GM20000 (cell line): ENCODE data around the gene EHMT2.
"Not testable (repeated sequence)": the region's sequence is repeated elsewhere in the genome, so short reads cannot be mapped to it uniquely, and the experiment has no call there.

Experiments
- DNase-seq: peaks from one replicate; pipeline ENCODE4 v3.0.0; 2012; ENCODE audit warnings: low spot score
- CTCF ChIP-seq: IDR thresholded peaks from 2 replicates; pipeline ENCODE4 v1.5.1; 2012; ENCODE audit warnings: mild to moderate bottlenecking, control low read depth; ENCODE audit errors: extremely low read depth, missing control alignments

Gene EHMT2

DNA sequence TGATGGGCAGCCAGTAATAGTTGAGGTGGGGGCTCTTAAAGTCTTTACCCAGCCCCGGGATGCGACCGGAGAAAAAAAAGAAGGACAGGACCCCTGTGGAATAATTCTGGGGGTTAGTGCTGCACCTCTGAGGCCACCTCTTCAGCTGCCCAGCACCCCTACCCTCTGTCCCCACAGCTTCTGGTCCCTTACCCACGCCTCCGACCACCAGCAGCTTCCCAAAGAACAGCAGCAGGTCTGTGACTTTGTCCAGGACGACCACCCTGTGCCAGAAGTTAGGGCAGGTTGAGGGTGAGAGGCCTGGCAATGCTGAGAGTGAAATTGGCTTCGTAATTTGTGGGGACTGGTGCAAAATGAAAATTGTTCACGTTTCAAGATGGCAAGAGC lies 32.7 kb downstream of the EHMT2 start:
- DNase-seq: no peak
- no peak for TF ChIP-seq CTCF

DNA sequence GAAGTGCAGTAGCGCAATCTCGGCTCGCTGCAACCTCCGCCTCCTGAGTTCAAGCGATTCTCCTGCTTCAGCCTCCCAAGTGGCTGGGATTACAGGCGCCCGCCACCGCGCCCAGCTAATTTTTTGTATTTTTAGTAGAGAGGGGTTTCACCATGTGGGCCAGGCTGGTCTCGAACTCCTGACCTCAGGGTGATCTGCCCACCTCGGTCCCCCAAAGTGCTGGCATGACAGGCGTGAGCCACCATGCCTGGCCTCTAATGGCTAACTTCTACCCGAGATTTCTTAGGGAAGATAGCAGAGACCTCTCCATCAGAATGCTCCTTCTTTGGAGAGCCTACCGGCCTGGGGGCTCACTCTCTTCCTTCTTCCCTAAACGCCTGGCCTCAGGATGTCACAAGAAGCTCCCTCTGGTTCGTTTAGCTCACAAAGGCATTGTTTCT lies 33.4 kb downstream of the EHMT2 start:
- not testable (repeated sequence) for DNase-seq

- DNase-seq: peak; percentile 99
- no peak for TF ChIP-seq CTCF
These were observed 34.9 kb downstream of the EHMT2 start, which contains the start of gene NEU1 for GRCh38 chr6:31862344-31863235. Gene NEU1 (minus strand): TSS chr6:31862821. CDS start chr6:31862776, 45 bp downstream.

DNA sequence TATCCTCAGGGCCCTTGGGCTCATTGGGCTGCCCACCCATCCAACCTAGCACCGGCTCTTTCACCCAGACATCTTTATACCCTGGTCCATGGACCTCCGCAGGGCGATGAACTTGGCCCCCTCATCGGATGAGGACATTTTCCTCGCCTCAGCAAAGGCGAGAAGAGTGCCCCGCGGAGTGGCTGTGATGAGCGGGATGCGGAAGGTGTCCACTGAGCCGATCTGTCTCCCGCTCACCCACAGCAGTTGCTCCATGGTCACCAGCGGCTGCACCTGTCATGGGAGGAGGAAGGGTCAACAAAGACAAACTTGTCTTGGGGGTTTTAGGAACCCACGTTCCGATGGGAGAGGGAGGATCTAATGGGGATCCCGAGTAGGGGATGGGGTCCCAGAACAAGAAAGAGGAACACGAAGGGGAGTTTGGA lies 35.6 kb downstream of the EHMT2 start:
- TF ChIP-seq CTCF: no peak
- DNase-seq: no peak

- DNase-seq: no peak
- TF ChIP-seq CTCF: no peak
These were observed 36.3 kb downstream of the EHMT2 start for GRCh38 chr6:31861150-31861549.

DNA sequence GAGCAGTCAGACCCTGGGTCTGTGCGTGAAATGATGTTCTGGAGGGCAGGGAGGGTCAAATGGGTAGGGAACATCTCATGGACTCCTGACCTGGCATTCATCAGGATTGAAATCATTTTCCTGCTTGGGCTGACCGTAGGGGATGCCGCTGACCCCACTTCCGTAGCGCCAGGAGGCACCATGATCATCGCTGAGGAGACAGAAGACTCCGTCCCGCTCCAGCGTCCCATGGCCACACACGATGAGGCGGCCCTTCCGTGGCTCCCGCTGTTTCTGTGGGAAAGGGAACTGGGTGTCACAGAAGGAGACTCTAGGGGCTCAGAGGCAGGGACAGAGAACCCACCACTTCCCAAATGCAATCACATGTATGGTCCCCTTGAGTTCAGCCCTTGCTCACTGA lies 37.1 kb downstream of the EHMT2 start:
- no peak for DNase-seq

DNA sequence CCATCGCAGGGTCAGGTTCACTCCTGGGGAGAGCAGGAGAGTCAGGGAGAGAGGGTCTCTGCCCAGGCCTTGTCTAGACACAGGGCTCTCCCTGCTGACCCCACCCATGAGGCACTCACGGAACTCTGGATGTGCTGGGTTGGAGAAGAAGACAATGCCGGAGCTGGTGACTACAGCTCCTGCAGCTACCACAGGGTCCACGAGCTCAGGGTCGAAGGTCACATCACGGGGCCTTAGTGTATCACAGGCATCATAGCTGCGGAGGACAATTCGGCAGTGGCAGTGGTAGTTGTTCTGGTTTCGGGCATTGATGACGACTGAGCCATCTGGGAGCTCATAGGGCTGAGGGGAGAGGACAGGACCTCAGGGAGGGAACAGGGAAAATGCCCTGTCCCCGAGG lies 37.6 kb downstream of the EHMT2 start:
- TF ChIP-seq CTCF: no peak
- DNase-seq: no peak

More for the DNA sequence above, 37.1 kb downstream of the EHMT2 start:
- TF ChIP-seq CTCF: no peak

- TF ChIP-seq CTCF: no peak
- no peak for DNase-seq
These were observed 38.8 kb downstream of the EHMT2 start for GRCh38 chr6:31858707-31859106.

- DNase-seq: not testable (repeated sequence)
These were observed 39.7 kb downstream of the EHMT2 start for GRCh38 chr6:31857774-31858173.

DNA sequence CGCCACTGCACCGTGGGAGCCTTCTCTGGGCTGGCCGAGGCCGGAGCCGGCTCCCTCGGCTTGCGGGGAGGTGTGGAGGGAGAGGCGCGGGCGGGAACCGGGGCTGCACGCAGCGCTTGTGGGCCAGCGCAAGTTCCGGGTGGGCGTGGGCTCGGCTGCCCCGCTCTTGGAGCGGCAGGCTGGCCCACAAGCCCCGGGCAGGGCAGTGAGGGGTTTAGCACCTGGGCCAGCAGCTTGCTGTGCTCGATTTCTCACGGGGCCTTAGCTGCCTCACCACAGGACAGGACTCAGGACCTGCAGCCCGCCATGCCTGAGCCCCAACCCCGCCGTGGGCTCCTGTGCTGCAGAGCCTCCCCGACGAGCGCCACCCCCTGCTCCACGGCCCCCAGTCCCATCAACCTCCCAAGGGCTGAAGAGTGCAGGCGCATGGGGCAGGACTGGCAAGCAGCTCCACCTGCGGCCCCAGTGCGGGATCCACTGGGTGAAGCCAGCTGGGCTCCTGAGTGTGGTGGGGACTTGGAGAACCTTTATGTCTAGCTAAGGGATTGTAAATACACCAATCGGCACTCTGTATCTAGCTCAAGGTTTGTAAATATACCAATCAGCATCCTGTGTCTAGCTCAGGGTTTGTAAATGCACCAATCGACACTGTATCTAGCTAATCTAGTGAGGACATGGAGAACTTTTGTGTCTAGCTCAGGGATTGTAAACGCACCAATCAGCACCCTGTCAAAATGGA lies 45.3 kb downstream of the EHMT2 start:
- not testable (repeated sequence) for DNase-seq
